CD4-positive, alpha-beta T cell treated with Interleukin-17A for 4 hours (primary cell): ENCODE data around the gene BACH2.
A peak's percentile ranks its signal among the peaks of the same experiment; 100 is the strongest.
"Not testable (repeated sequence)": the region's sequence is repeated elsewhere in the genome, so short reads cannot be mapped to it uniquely, and the experiment has no call there.

Experiments
- DNase-seq: peaks from one replicate; pipeline ENCODE4 v3.0.0-alpha.2; 2020; ENCODE audit warnings: mixed read lengths

The BACH2 gene

DNA sequence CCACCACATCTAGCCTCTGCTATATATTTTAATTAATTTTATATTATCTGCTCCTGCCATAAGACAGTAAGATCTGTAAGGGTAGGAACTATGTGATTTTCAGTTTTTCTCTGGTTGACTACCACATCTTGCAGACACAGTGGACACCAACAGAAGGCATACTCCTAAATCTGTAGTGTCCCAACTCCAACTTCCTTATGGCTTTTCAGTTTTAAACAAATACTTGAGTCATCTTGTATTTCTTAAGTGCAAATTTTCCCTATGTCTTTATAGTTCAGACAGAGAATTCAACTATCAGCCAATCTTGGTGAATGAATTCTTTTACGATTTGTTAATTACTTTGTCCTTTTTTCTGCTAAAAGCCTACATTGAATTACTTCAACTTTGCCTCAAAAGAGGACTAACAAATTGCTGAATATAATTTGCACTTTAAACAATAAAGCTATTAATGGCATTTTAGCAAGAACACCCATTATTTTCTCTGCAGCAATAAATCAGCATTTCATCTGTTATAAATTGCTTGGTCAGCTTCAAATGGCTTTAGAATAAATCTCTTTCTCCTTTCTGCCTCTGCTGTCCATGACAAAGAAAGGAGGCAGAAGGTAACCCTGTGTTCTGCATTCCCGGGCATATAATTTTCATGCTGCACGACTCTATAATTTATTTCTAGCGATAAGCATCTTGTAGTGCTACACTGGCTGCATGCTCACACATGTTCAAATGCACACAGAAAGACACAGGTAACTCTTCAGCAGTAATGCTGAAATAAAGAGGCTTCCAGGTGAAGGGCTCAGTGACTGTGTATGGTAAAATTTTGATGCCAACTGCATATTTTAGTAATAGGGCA is 144.8 kb downstream of the BACH2 start:
- no peak for DNase-seq

DNA sequence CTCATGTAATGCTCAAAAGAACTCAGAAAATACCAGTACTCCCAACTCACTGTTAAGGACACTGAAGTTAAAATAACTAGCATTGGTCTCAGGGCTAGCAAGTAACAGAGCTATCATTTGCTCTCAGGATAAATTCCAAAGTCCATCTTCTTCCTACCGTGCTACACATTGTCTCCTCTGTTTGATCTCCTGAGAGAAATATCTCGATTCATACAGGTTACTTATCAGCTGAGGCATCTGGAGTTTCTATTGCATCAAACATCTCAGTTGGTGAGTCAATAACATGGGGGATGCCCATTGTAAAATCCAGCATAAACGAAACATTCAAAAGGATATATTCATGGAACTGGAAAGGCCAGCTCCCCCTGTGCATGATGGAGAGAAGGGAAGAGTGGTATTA is 147.4 kb downstream of the BACH2 start:
- DNase-seq, result no peak

DNA sequence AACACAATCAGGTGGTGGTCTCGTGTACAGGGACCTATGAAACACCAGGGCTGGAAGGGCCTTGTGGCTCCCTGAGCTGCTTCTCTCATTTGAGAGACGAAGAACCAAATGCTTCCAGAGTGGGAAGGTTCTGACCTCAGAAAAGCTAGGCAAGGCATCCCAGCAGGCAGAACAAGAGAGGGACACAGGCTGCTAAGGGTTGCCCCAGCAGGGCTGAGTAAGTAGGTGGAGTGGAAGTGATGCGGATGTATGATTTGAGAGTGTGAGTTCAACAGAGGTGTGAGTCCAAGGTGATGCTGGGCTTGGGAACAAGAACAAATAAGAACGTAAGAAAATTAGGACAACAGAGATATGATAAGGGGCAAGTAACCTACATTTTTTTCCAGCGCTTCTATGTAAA is 147.8 kb downstream of the BACH2 start:
- no peak for DNase-seq

DNA sequence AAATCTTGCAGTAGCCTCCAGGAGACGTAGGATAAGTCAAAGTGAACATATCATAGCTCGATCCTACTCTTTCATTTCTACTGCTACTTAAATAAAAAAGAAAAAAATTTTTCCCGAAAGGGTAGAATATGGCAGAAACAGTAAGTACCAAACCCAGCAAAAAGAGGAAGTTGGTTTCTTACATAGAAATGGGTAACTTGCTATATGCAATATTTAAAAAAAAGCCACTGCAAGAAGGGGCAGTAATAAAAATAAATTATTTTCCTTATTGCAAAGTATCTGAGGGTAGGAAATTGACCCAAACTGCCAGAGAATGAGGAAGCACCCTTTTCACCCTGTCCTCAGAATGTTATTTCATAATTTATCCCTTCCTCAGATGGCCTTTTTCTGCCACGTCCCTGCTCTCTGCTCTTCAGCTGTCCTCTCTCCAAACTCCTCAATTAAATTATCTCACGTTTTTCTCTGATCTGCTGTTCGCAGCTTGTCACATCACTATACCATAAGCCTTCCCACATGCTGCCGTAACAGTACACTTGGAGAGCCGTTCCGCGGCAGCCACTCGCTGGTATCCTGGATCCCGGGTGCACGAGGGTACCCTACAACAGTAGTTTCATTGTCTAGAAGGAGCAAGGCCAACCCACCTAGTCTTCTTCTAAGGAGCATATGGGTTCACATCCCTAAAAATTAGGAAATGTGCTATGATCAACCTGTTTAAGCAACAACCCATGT is 149.6 kb downstream of the BACH2 start:
- DNase-seq, result no peak

DNA sequence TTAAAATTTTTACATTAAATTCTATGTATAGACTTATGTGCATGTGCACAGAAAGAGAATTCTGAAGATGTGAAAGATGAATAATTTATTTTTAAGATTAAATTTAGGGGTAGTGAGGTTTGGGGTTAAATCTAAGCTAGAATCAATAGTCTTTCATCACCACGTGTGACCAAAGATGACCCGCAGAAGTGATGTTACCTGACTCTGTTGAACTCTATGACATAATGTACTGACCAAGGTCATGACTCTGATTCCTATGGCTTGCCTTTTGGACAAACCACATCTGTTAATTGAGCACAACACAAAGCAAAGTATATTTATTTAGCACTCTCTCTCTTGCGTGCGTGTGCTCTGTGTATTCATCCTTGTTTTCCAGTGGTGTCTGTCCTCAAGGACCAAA is 150.6 kb downstream of the BACH2 start:
- no peak for DNase-seq

DNA sequence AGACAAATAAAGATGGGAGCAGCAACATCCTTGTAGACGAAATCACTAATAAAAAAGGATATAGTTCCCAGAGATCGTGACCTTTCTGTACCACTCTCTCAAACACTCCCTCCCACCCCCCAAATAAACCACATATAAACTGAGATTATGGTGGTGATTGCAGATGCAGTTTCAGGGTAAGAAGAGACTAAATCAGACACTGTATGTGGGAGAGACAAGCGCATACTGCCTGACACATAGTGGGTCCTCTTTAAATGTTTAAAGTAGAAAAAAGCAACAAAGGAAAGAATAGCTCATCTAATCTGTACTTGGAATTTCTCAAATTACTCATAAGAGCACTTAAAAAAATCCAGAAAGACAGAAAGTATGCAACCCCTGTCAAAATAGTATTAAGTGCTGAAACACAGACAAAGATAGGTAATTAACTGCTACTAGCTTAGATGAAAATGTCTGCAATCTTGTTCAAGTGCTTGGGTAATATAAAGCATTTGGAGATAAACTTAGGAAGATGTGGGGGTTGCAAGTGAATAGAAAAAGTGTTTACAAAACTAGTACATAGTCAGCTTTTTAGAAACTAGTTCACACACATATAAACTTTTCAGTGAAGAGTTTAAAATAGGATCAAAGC is 151.6 kb downstream of the BACH2 start:
- no peak for DNase-seq

DNA sequence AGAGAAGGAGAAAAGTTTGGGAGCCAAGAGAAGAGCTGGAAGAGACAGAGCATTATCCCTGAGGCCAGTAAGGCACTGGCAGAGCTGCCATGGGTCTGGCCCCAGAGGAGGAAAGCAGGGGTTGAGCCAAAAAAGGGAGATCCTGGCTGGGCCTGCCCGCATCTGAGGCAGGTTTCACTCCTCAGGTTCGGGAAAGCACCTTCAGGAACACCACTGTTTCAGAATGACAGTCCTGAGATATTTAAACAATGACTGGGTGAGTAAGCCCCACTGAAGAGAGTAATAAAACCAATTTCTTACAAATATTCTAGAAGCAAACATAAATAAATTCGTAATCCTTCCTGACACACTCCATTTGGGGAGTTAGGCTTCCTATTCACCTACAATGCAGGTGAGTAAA is 152.2 kb downstream of the BACH2 start:
- no peak for DNase-seq

DNA sequence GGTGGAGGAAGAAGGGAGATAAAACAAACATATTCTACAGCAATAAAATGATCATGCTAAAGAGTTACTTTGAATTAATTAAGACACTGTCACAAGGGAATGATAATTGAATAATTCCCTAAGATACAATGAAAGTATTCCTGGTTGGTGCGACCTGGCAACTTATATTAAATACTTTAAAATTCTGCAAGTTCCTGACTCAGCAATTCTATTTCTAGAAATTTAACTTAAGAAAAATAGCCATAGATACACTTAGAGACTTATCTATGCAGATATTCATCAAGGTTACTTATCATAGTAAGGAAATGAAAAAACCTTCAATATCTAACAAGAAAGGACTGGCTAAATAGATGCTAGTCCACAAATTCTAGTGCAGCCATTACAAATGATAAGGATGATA is 156.0 kb downstream of the BACH2 start:
- no peak for DNase-seq

DNA sequence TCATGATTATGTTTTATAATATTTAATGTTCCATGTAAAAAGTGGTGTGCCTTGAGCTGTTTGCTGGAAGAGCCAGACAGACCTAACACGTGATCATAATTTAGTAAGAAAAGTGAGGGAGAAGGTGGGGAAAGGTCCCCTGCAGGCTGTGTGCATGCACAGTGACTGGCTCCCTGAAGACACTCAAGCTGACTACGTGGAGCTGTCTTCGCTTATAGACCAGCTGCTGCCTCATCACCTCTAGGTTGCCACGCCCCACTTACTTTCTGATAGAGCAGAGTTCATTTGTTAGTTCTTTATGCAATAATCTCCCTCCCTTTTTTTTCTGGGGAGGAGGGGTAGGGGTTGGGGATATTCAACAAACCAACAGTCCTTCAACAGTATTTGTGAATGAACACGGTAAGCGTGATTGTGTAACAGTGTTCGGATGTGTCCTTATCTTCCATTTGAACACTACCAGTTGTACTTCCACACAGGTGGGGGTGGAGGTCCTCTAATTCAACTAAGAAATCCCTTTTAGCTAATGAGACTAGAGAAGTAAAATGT is 157.3 kb downstream of the BACH2 start:
- peak; percentile 32 for DNase-seq

DNA sequence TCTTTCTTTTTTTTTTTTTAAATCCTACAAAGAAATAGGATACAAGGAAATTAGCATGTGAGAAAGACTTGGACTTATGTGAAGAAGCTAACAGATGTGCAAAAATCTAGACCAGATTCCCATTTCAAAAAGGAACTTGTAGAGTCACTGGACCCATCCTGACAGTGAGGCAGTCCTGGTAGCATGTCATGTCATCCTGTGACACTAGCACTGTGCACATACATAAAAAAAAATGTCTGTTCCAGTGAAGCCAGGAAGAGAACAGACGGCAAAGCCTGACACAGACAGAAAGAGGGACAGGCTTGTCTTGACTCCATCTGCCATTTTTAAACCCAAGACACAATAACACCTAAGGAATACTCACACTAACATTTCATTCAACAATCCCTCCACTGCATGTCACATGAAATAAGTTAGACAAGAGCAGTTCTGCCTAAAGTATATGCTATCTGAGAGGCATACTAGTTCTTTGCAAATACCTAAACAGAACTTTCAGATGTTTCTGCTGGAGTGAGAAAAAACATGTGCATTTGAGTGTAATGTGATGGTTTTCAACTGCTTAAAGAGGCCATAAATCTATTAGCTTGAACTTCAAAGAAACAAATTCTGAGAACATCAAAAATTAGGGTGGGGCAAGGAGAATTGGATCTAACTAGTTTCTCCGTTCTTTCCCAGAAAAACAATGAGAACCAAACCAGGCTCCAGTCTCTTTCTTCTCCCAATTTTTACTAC is 159.6 kb downstream of the BACH2 start:
- no peak for DNase-seq

DNA sequence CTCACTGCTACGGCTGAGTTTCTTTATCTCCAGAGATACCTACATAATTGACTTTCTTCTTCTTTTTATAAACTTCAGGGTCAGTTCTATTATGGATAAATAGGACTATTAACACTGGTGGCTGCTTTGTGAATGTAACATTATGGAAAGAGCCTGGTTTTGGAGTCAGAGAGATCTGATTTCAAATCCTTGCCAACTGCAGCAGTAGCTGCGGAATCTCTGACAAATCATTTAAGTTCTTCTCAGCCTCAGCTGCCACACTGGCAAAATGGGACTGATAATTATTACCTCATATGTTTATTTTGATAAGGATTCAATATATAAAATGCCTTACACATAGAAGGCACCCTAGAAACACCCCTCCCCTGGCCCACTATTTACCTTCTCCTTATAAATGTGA is 160.5 kb downstream of the BACH2 start:
- no peak for DNase-seq

DNA sequence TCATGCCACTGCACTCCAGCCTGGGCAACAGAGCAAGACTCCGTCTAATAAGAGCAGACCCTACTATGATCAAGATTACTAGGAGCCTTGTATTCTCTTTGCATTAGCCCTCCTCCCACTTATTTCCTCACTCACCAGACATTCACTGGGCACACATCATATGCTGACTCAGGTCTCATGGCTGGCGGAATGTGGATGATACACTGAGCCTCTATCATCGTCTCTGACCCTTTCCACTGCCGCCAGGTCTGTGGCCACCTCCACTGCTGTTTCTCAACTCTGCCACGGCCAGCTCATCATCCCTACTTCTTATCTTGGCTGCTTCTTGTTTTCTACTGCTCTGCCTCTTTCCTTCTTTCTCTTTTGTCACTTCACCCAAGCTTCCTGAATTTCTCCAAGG is 161.0 kb downstream of the BACH2 start:
- DNase-seq, result no peak

DNA sequence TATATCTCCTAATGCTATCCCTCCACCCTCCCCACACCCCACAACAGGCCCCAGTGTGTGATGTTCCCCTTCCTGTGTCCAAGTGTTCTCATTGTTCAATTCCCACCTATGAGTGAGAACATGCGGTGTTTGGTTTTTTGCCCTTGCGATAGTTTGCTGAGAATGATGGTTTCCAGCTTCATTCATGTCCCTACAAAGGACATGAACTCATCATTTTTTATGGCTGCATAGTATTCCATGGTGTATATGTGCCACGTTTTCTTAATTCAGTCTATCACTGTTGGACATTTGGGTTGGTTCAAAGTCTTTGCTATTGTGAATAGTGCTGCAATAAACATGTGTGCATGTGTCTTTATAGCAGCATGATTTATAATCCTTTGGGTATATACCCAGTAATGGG is 163.0 kb downstream of the BACH2 start:
- DNase-seq, result not testable (repeated sequence)

DNA sequence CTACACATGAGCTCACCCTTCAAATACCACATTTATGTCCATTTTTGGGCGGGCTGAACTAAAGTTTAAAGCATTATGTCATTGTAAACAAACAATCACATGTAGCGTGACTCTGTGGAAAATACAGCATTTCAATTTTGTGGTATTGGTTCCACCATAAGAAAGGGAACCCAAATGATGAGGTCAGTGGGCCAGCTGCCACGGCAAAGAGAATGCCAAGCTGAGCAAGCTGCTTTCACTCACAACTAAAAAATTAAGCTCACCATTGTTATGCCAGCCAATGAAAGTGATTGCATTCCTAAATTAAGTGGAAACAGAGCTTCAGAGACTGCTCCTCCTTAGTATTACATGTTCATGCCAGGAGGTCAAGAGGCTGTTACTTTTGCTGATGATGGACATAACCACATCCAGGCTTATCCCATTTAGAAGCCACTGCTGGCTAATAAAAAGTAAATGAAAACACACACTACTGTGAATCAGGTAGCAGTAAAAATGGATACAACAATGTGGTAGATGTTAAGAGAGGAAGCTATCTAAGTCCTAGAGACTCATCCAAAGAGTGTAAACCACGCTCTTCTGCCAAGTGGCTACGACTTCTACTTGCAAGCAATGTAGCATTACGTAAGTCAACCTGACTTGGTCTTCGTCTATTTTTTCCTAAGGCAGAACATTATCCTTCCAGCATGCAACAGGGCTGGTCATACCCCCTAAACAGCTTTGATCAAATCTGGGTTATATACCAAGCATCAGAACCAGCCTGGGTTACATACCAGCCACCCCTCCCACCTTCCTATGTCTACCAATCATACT is 164.8 kb downstream of the BACH2 start:
- DNase-seq, result no peak

DNA sequence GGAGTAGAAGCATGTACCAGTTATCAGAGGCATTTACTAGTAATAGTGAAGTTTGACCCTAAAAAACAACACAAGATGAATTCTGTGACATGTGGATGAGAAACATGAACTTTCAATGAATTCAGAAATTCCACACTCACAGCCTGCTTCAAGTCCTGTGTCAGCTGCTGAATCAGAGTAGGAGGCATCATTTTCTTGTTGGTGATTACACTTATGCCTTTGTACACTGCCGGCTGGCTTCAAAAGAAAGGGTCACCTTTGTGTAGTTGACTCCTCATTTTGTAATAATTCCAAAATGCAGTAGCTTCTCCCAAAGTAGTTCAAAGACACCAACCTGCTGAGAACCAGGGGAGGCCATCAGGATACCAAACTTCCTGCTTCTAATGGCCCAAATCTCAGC is 165.5 kb downstream of the BACH2 start:
- no peak for DNase-seq

DNA sequence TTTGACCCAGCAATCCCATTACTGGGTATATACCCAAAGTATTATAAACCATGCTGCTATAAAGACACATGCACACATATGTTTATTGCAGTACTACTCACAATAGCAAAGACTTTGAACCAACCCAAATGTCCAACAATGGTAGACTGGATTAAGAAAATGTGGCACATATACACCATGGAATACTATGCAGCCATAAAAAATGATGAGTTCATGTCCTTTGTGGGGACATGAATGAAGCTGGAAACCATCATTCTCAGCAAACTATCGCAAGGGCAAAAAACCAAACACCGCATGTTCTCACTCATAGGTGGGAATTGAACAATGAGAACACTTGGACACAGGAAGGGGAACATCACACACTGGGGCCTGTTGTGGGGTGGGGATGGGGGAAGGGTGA is 168.0 kb downstream of the BACH2 start:
- DNase-seq, result not testable (repeated sequence)

DNA sequence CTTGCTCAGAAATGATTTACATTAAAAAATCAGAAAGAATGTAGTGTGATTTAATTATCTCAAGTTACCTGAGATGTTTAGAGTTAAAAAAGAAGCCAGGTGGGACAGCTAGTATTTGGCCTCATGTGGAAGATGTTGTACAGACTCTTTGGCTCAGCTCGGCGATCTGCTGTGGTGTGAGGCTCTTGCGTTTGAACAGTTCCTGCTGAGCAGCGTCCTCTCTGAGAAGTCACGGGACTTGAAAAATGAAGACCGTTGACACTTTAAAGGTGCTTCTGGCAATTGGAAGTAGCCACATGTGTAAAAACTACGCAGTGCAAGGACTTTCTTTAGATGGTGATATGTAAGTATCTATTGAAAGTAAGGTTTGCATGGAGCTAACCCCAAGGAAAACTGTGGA is 169.0 kb downstream of the BACH2 start:
- peak; percentile 41 for DNase-seq

DNA sequence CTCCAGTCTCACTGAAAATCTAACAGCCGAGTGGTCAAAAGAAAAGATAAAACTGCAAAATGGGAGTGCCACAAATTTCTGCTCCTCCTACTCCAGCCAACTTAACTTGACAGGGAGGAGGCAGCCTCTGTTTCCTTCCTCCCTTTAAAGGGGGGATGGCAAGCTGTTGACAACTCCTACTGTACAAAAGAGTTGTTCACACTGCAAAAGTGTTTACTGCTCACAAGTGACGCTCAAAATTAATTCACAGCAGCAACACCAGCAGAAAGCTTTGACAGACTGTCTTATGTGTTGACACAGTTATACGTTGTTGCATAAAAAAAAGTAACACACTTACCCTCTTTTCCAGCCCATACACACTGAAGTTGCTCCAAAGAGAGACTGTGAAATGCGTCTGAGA is 169.8 kb downstream of the BACH2 start:
- no peak for DNase-seq

DNA sequence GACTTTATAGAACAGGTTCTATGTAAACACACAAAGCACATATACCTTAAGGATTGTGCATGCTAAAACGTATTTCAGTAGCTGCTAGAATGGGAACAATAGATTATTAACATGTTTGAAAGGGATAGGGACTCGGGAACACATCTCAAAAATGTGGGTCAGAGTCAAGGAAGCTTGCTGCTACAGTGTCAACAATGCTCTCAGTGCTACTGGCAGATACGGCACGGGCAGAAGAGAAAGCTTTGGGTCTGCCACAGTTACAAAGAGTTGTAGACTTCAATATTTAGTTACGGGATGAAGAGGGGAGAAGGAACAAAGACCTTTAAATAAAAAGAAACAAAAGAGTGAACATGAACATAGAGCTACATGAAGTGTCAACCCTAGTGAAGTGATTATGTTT is 170.5 kb downstream of the BACH2 start:
- no peak for DNase-seq

DNA sequence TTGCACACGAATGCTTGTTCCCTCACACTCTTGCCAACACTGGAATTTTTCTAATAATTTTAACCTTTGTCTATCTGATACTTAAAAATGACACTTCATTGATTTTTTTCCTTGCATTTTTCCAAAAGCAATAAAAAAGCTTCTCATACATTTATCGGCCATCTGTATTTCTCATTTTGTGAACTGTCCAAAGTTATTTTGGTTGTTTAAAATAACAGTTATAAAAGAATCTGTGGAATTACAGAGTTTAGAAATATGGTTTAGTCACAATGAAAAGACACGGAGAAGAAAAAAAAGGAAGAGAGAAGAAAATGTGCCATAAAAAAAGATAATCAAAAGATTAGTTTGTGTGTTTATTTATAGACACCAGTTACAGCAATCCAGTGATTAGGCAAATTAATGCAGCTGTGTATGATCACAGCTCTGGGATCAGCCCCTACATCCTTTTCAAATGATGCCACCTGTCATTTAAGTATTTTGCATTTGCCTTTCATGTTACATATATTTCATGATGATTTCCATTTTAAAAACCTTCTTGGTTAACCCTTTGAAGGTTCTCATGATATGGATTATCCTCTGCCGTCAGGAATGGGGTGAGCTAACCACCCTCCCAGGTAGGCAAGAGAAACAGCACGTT is 171.7 kb downstream of the BACH2 start:
- DNase-seq, result no peak

DNA sequence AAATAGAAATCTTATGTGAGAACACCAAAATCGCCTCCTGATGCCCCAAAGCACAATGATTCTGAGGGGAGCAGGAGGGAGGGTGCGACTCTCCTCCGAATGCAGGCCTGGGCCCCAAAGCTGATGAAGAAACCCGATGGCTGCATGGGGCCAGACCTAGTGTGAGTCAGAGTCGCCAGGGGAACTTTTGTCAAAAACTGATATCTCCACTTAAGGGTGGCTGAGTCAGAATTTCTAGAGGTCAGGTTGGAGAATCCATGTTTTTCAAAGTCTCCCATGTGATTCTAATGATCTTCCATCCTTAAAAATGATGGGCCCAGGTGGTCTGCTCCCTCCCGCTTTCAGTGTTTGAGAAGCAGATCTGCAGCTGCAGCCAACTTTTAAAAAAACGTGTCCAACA is 172.8 kb downstream of the BACH2 start:
- no peak for DNase-seq

DNA sequence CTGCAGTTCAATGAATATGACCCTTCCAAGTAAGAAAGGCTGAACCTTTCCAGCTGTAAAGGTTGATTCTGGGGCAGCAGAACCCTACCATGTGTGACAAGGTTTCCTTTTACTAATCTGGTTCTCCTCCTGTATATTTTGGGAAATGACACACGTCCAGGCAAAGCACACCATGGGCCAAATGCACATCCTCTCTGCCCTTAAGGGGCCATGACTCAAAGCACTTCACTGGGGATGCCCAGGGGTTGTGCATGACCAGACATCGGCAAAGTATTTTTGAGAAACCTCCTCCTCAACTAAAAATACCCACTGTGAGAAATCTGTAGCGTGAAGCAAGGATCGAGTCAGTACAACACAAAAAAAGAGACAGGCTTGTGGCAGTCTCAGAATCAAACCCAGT is 174.7 kb downstream of the BACH2 start:
- no peak for DNase-seq
